K562 (cell line): ENCODE data around the gene CNR2. TPM values are rescaled to one million over a fixed set of nuclear protein-coding genes. Genes with fewer than 3 reads are reported as not detected.

Experiments
- ARHGAP35 ChIP-seq: fragments of 450-650 bp; IDR thresholded peaks from 2 replicates; pipeline ENCODE4 v1.6.1; 2018; ENCODE audit not compliant: partially characterized antibody
- CHD2 ChIP-seq: IDR thresholded peaks from 2 replicates; pipeline ENCODE4 v1.6.1; 2011; ENCODE audit warnings: low read depth, low read length
- GATAD2B ChIP-seq: fragments of 450-650 bp; IDR thresholded peaks from 2 replicates; pipeline ENCODE4 v1.6.1; 2017; ENCODE audit warnings: mild to moderate bottlenecking, borderline replicate concordance
- HMGXB4 ChIP-seq: sonication (generic); formaldehyde crosslinking; IDR thresholded peaks from 2 replicates; pipeline ENCODE4 v1.8.1; 2023; ENCODE audit warnings: mild to moderate bottlenecking, missing genetic modification reagents
- ILF3 ChIP-seq: fragments of 450-650 bp; IDR thresholded peaks from 2 replicates; pipeline ENCODE4 v1.6.1; 2018; ENCODE audit warnings: antibody characterized with exemption, mild to moderate bottlenecking, moderate library complexity, borderline replicate concordance
- MYBL2 ChIP-seq, 2 experiments: fragments of 450-650 bp in 1 of 2; sonication (generic) in 1 of 2; formaldehyde crosslinking in 1 of 2; IDR thresholded peaks; 2 replicates each; pipeline versions ENCODE4 v1.6.1 to v1.8.1; 2017 to 2022; ENCODE audit warnings: borderline replicate concordance in 1 of 2, inconsistent platforms in 1 of 2, low read depth in 1 of 2, mild to moderate bottlenecking in 1 of 2, missing genetic modification reagents in 1 of 2, moderate library complexity in 1 of 2
- MYC ChIP-seq, 2 experiments: fragments of 250-450 bp in 1 of 2; sonication (Bioruptor Pico) in 1 of 2; IDR thresholded peaks; 2 replicates each; pipeline versions ENCODE4 v1.5.1 to v1.6.1; 2012 to 2021; ENCODE audit warnings: low read depth in 2 of 2, borderline replicate concordance in 1 of 2, improper control_type of control experiment in 1 of 2, low read length in 1 of 2, mild to moderate bottlenecking in 1 of 2, moderate library complexity in 1 of 2
- NCOA1 ChIP-seq: fragments of 450-650 bp; IDR thresholded peaks from 2 replicates; pipeline ENCODE4 v1.6.1; 2016; ENCODE audit warnings: low read depth
- PHB ChIP-seq: fragments of 250-450 bp; sonication (Bioruptor Pico); IDR thresholded peaks from 2 replicates; pipeline ENCODE4 v1.5.0; 2021
- REST ChIP-seq, 2 experiments: fragments of 450-650 bp; formaldehyde crosslinking in 1 of 2; IDR thresholded peaks; 2 replicates each; pipeline versions ENCODE4 v1.4.0 to v1.6.1; 2014 to 2020; ENCODE audit warnings: mild to moderate bottlenecking in 2 of 2, borderline replicate concordance in 1 of 2, low read depth in 1 of 2
- ZNF282 ChIP-seq: sonication (generic); formaldehyde crosslinking; IDR thresholded peaks from 2 replicates; pipeline ENCODE4 v1.8.1; 2023; ENCODE audit warnings: missing genetic modification reagents
- ZNF639 ChIP-seq, 2 experiments: fragments of 200-800 bp in 1 of 2; sonication (Bioruptor generic) in 1 of 2; sonication (generic) in 1 of 2; formaldehyde crosslinking in 1 of 2; IDR thresholded peaks in 1 of 2; conservative IDR thresholded peaks in 1 of 2; 2 replicates each; pipeline versions ENCODE4 v1.5.0 to v1.6.1; 2016 to 2020; ENCODE audit warnings: missing compliant biosample characterization in 1 of 2, missing genetic modification characterization in 1 of 2, missing genetic modification reagents in 1 of 2
- ZSCAN32 ChIP-seq: fragments of 450-650 bp; formaldehyde crosslinking; IDR thresholded peaks from 2 replicates; pipeline ENCODE4 v1.4.0; 2020; ENCODE audit warnings: mild to moderate bottlenecking, moderate library complexity
- polyA plus RNA-seq, 8 experiments: library from polyadenylated mRNA; depleted of rRNA in 4 of 8; stranded (reverse) in 5 of 8; unstranded in 3 of 8; fragments of >200 nt; fragmentation: Nextera tagmentation in 2 of 8; fragmentation: Illumina TruSeq in 1 of 8; extraction: Ambion mirVana in 2 of 8; extraction: Trizol in 1 of 8; gene quantifications; 2 replicates each; pipeline versions ENCODE4 v1.2.1 to v1.2.3, GENCODE V29; 2011 to 2014; ENCODE audit warnings: inconsistent platforms in 1 of 8, missing spikeins in 1 of 8
- total RNA-seq, 7 experiments: library from RNA; depleted of rRNA in 6 of 7; stranded (reverse); fragments of >200 nt in 6 of 7; fragmentation: Illumina TruSeq in 2 of 7; extraction: Trizol in 2 of 7; gene quantifications; 2 replicates each; pipeline versions ENCODE4 v1.2.1 to v1.2.3, GENCODE V29; 2011 to 2021; ENCODE audit warnings: low replicate concordance in 1 of 7

CNR2 gene
- total and polyA plus RNA-seq, 9 of the 15 experiments (the other 6 are each of a cell fraction or from before 2014, with no cell fraction given), result not detected

- TF ChIP-seq REST (IDR thresholded peaks at IDR 0.05; ENCODE audit: borderline replicate concordance), result peak; percentile 84
- TF ChIP-seq REST (CRISPR knock-in tag; IDR thresholded peaks at IDR 0.05; ENCODE audit: low read depth), result peak; percentile 78
- peak; percentile 95 for TF ChIP-seq PHB (CRISPR knock-in tag)
- TF ChIP-seq GATAD2B, result peak; percentile 42; the same call in 1 of the 2 replicates
- peak; percentile 75 for TF ChIP-seq HMGXB4
- TF ChIP-seq ZNF639 (CRISPR knock-in tag; conservative IDR thresholded peaks at IDR 0.05 in 1 of 2, IDR thresholded peaks at IDR 0.05 in 1 of 2), result peak in 1 of 2 experiments; percentile 94; a peak in 2 of 4 replicates
- peak; percentile 53 for TF ChIP-seq CHD2
- peak; percentile 66 for TF ChIP-seq MYC (IDR thresholded peaks at IDR 0.05; ENCODE audit: low read depth, low read length)
- TF ChIP-seq MYC (CRISPR knock-in tag; IDR thresholded peaks at IDR 0.05; ENCODE audit: borderline replicate concordance, low read depth), result peak; percentile 80; the same call in 1 of the 2 replicates
- TF ChIP-seq ARHGAP35, result no peak
- peak; percentile 97 for TF ChIP-seq MYBL2 (IDR thresholded peaks at IDR 0.05; ENCODE audit: low read depth)
- no peak for TF ChIP-seq MYBL2 (CRISPR knock-in tag; IDR thresholded peaks at IDR 0.05; ENCODE audit: borderline replicate concordance)
- 0 out of 2 replicates have a peak, but pooled peaks have one; percentile 38 for TF ChIP-seq NCOA1
- TF ChIP-seq ILF3, result no peak
- no peak for TF ChIP-seq ZSCAN32 (CRISPR knock-in tag)
- TF ChIP-seq ZNF282 (CRISPR knock-in tag), result no peak
Measured at GRCh38 chr1:23959461-23960290, 46.5 kb upstream of the CNR2 start, which contains the start of gene PNRC2 (continued).
